Measurements from ENCODE around the gene CASKIN2.
A peak's percentile ranks its signal among the peaks of the same experiment; 100 is the strongest.

The CASKIN2 gene

GRCh38 chr17:75548813-75549212, 33.5 kb upstream of the CASKIN2 start:
- DNase-seq = no peak

DNA sequence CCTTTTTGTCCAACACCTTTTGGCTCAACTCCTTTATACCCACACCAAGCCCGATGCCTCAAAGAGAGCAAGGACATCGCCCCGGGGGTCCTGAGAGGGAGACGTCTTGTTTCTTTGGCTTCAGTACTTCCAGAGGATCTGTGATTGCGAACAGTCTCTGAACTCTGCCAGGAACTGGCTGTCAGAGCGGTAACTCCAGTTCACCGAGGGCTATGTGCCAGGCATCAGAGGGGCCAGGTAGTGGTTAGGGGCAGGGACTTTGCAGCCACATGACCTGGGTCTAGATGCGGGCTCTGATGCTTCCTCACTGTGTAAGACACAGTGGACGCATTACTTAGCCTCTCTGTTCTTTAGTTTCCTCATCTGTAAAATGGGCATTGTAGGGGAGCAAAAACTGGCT, 31.8 kb upstream of the CASKIN2 start:
- no peak for DNase-seq

GRCh38 chr17:75546181-75546580, 30.8 kb upstream of the CASKIN2 start:
- DNase-seq = no peak

DNA sequence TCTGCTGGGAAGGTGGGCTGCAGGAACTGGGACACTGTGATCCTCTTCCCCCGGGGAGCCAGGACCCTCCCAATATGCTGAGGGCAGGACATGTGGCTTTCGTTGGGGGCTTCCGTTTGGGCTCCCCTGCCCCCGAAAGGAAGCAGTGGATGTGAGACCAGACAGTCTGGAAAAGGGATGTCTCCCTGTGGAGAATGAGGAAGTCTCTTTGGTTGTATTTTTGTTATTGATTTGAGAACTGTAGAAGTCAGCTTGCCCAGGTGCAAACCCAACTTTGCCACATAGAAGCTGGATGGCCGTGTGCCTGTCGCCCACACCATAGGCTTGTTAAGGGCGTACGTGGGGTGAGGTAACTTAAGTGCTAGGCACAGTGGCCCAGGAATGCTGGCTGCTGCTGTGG, 28.9 kb upstream of the CASKIN2 start:
- no peak for DNase-seq

DNA sequence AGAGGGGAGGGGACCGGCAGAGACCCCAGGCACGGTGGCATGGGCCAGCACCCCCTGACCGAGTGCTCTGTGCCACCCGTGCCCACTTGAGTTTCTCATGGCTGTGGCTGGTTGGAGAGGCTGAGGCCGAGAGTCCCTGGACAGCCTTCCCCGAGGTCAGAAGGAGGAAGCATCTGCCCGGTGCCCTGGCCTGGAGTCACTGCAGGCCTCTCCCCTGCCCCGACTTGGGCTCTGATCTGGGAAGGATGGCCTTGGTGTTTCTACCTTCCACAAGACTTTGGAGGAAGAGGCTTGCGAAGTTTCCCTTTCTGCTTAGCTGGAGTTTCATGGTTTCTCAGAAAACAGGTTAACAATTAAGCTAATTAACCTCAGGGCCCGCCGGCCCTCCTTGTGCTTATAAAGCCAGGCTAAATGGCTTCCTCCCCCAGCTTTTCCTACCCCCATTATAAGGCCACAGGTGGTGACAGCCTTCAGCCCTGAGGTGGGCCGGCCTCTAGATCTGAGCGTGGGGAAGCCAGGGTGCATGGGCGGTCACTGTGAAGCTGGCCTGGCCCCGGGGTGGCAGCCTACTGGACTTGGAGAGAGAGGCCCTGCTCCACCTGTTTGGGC, 27.5 kb upstream of the CASKIN2 start:
- no peak for DNase-seq

GRCh38 chr17:75542229-75542628, 26.9 kb upstream of the CASKIN2 start:
- no peak for DNase-seq

DNA sequence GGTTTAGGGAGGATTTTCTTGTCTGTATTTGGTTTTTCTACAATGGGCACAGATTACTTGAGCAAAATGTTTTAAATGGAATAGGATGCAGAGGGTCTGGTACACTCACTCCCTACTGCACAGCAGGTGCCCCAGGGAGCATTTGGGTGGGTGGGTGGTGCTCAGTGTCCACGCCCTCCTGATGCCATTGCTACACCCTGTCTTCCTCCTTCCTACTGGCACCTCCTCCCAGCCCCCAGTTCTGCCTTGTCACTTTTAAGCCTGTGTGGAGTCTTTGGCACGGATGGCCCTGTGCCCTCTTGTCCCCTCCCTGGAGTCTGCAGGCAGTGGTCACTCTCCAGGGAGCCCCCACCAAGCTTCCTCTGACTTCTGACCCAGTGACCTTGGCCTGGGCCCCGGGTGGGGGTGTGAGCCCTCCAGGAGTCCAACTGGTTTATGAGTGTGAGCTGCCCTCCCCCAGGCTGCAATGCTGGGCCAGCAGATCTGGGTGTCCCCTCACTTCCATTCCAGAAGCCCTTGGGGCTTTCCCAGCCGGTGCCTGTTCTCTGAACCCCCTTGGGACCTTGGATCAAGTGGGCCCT, 25.7 kb upstream of the CASKIN2 start:
- no peak for DNase-seq

- DNase-seq = no peak
These were observed 24.8 kb upstream of the CASKIN2 start for GRCh38 chr17:75539967-75540729.

DNA sequence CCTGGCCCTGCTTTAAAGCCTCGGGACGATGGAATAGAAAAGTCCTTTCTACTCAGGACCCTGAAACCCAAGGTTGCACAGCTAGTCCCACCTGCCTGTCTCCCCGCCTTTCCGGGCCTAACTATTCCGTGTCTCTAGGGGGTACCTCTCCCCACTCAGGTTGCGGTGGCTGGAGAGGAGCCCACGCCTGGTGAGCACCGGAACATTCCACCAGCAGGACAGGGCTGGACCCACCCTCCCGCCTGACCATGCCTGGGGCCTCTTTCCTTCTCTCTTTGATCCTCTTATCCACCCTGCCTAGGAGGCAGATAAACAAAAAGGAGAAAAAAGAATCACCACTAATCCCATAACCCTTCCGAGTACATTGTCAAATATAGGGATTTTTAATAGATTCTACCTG, 21.0 kb upstream of the CASKIN2 start:
- no peak for DNase-seq

- no peak for DNase-seq
These were observed 20.5 kb upstream of the CASKIN2 start for GRCh38 chr17:75535871-75536270.

DNA sequence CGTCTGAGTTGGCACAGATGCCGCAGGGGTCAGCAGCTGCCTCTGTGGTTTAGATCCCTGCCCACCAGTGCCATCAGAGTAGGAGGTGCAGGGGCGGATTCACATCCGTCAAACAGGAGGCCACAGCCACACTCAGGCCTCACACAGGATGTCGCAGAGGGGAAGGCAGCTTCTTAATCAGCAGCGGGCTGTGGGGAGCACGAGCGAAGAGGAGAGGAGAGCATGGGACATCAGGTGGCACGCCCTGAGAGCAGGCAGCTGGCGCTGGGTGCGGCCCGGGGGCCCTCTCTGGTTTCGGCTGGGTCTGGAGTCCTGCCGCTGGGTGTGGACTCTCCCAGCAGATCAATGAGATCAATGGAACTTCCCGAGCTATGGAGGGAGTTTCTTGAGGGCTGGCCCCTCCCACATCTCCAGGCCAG, 19.8 kb upstream of the CASKIN2 start:
- peak; percentile 67 for DNase-seq

DNA sequence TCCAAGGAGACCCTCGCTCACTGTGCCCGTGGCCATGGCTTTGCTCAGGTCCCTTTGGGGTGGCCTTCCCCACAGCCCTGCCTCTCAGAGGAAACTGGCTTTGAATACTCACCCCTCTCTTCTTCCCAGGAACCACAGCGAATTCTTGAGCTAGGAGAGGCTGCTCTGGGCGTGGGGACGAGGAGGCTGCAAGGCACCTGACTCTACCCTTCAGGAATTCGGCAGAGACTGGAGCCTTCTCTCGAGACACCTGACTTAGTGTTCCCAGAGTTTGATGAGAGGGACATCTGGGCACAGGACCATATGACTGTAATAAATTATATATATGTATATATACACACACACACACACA, 16.4 kb upstream of the CASKIN2 start:
- DNase-seq = no peak

GRCh38 chr17:75530837-75531720, 15.7 kb upstream of the CASKIN2 start:
- no peak for DNase-seq

GRCh38 chr17:75526555-75527270, 11.4 kb upstream of the CASKIN2 start:
- DNase-seq = no peak

GRCh38 chr17:75525806-75526554, 10.6 kb upstream of the CASKIN2 start:
- no peak for DNase-seq

GRCh38 chr17:75524970-75525805, 9.9 kb upstream of the CASKIN2 start, which contains the start of gene LLGL2:
TSS of gene LLGL2 (plus strand) at chr17:75525697. CDS start at chr17:75543427, 17,730 bp downstream.
- DNase-seq = peak; percentile 90

- DNase-seq = peak; percentile 10
These were observed 9.1 kb upstream of the CASKIN2 start for GRCh38 chr17:75524269-75524969.

GRCh38 chr17:75523647-75524046, 8.3 kb upstream of the CASKIN2 start:
- DNase-seq = no peak

DNA sequence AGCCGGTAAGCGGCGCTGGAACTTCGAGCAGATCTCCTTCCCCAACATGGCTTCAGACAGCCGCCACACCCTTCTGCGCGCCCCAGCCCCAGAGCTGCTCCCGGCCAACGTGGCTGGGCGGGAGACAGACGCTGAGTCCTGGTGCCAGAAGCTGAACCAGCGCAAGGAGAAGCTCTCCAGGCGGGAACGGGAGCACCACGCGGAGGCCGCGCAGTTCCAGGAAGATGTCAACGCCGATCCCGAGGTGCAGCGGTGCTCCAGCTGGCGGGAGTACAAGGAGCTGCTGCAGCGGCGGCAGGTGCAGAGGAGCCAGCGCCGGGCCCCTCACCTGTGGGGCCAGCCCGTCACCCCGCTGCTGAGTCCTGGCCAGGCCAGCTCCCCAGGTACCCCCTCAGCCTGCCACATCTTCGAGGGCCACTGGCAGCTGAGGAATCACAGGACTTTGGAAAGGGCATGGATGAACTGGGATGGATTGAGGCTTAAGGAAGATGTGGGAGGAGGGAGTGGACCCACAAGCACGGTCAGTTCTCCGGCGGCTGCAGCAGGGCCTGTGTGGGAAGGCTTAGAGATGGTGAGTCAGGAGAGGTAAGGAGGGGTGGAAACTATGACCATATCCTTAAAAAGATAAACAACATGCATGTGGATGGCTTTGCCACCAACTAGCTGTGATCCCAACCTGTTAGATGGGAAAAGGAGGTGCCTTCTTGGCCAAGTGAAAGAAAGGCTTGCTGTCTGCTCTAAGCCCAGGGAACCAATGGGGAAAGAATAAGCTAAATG, 6.8 kb upstream of the CASKIN2 start:
- no peak for DNase-seq

All from CD4-positive, alpha-beta T cell treated with Interleukin-10 for 1 hour (primary cell).